Thyroid gland (tissue), 4 donors: Measurements from ENCODE around the gene MFGE8. TPM values are rescaled to one million over a fixed set of nuclear protein-coding genes. Genes with fewer than 3 reads are reported as not detected.

Experiments used
- DNase-seq, 2 donors: peaks; one replicate each; pipeline ENCODE4 v3.0.0-alpha.2; 2019
- H3K27ac ChIP-seq, 3 donors: fragments of 200-600 bp; sonication (generic); 1 replicate in 2 of 3; 2 replicates in 1 of 3; pipeline ENCODE4 v1.5.1; 2016 to 2019; ENCODE audit warnings: mild to moderate bottlenecking in 1 of 3, moderate library complexity in 1 of 3
- H3K27me3 ChIP-seq: fragments of 200-600 bp; sonication (generic); one replicate; pipeline ENCODE4 v1.5.1; 2019
- H3K36me3 ChIP-seq, 2 donors: fragments of 200-600 bp; sonication (generic); one replicate each; pipeline ENCODE4 v1.5.1; 2016 to 2019
- H3K4me1 ChIP-seq, 2 donors: fragments of 200-600 bp; sonication (generic); one replicate each; pipeline ENCODE4 v1.5.1; 2017 to 2019
- H3K4me3 ChIP-seq, 3 donors: fragments of 200-600 bp; sonication (generic); replicated peaks in 1 of 3; 1 replicate in 2 of 3; 2 replicates in 1 of 3; pipeline ENCODE4 v1.5.1; 2016; ENCODE audit warnings: mild to moderate bottlenecking in 1 of 3
- H3K9me3 ChIP-seq: fragments of 200-600 bp; sonication (generic); one replicate; pipeline ENCODE4 v1.5.1; 2017
- POLR2A ChIP-seq, 2 donors: fragments of 450-650 bp; IDR thresholded peaks; one replicate each; pipeline ENCODE4 v1.6.1; 2017; ENCODE audit warnings: antibody characterized with exemption in 2 of 2, mild to moderate bottlenecking in 2 of 2, moderate library complexity in 1 of 2
- WGBS, 2 donors: methylation state at CpG; one replicate each; pipeline ENCODE4 v1.1.5; 2017; 5-methylcytosine and 5-hydroxymethylcytosine counted together
- intact Hi-C: fragments of 100-400 bp; cut with DNase I; formaldehyde crosslinking; loops from one replicate; pipeline ENCODE4 v1.15.1; 2023
- total RNA-seq, 4 donors: library from RNA; depleted of rRNA; stranded (reverse); fragments of >200 nt; gene quantifications; one replicate each; pipeline ENCODE4 v1.2.3, GENCODE V29; 2016
- TF ChIP-seq, protein P1 (sequence below), 6 experiments: fragments of 200-600 bp in 3 of 6; fragments of 450-650 bp in 3 of 6; sonication (generic) in 3 of 6; IDR thresholded peaks; one replicate each; pipeline ENCODE4 v1.5.1; 2016 to 2019; ENCODE audit warnings: antibody characterized with exemption in 6 of 6, mild to moderate bottlenecking in 2 of 6, inconsistent platforms in 1 of 6, moderate library complexity in 1 of 6

MFGE8 gene
- total RNA-seq, 4 donors from 2014 or later, result 94.8 to 161 (median 101) TPM

DNA sequence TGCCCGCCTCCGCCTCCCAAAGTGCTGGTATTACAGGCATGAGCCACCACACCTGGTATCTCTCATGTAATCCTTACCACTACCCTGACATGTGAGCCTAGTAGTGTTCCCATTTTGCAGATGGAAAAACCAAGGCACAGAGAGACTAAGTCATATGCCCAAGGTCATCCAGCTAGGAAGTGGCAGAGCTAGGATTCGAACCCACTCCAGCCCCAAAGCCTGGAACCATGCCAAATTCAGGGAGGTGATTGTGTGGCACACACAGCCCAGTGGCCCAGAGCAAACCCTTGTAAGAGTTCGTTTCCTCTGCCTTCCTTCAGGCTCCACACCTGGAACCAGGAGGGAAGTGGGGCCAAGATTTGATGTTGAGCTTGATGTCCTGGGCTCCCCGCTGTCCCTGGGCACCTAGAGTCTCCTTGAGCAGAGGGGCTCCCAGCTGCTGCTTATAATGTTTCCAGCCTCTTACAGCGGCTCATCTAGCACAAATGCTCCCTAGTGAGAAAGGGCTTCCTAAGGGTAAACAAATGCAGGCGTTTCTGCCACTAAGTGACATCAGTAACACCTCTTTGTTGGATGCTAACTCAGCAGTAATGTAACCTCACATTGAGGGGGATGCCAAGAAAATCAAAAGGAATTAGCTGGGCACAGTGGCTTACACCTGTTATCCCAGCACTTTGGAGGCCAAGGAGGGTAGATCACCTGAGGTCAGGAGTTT lies 21.5 kb downstream of the MFGE8 start:
- Histone ChIP-seq H3K27ac (no peak overlapping the region), H3K27me3 (no peaks in the 10 kb centered on the region), H3K36me3 (no peaks in the 10 kb centered on the region), H3K9me3 (no peaks in the 10 kb centered on the region), H3K4me3 (no peak overlapping the region), H3K4me1 (peaks cover 8 to 22% of the 10 kb centered on the region in 2 donors)
- TF ChIP-seq, protein P1, sequence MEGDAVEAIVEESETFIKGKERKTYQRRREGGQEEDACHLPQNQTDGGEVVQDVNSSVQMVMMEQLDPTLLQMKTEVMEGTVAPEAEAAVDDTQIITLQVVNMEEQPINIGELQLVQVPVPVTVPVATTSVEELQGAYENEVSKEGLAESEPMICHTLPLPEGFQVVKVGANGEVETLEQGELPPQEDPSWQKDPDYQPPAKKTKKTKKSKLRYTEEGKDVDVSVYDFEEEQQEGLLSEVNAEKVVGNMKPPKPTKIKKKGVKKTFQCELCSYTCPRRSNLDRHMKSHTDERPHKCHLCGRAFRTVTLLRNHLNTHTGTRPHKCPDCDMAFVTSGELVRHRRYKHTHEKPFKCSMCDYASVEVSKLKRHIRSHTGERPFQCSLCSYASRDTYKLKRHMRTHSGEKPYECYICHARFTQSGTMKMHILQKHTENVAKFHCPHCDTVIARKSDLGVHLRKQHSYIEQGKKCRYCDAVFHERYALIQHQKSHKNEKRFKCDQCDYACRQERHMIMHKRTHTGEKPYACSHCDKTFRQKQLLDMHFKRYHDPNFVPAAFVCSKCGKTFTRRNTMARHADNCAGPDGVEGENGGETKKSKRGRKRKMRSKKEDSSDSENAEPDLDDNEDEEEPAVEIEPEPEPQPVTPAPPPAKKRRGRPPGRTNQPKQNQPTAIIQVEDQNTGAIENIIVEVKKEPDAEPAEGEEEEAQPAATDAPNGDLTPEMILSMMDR (IDR thresholded peaks at IDR 0.05), result no peak
- no peak for TF ChIP-seq POLR2A (IDR thresholded peaks at IDR 0.05)
- 69 to 81% methylated on average over 5 to 7 of the region's 7 CpGs for WGBS, 2 donors
- intact Hi-C loops, result loop anchor here (10.0 kb wide), 2 partner anchors 267 to 353 kb away; partner anchors contain the start of genes AEN and FANCI
- no peak for DNase-seq

DNA sequence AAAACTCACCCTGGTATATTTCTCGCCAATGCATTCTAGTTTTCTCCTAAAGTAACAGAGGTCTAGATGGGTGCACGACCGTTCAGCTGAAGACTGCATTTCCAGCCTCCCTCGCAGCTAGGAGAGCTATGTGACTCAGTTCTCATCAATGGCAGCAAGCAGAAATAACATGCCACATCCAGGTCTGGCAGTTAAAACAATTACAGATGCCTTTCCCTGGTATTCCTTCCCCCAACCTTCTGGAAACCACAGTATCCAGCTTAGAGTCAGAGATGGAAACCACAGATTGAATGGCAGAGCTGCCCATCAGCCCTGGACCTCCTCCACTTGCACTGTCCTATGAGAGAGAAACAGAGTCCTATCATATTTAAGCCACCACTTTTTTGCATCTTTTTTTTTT lies 22.7 kb downstream of the MFGE8 start:
- intact Hi-C loops, result loop anchor here (10.0 kb wide), 2 partner anchors 266 to 354 kb away; partner anchors contain the start of genes AEN and FANCI

DNA sequence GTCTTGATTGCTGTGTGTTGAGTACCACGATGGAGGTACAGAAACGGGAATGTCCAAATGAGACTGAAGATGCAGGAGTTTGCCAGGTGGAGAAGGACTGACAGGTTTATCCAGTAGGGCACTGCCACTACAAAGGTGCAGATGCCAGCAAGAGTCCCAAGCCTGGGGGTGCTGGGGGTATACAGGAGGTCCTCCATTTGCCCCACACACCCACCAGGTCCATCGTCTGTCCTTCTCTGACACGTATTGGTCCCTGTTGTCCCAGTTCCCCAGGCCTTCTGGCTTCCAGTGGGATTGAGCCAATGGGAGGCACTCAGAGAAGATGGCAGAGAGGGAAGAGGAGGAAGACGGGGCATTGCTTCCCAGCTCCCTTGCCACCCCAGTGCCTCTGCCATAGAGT lies 24.5 kb downstream of the MFGE8 start:
- no peak for DNase-seq
- TF ChIP-seq, protein P1 (IDR thresholded peaks at IDR 0.05), result no peak
- TF ChIP-seq POLR2A (IDR thresholded peaks at IDR 0.05), result no peak
- Histone ChIP-seq H3K4me3 (no peak overlapping the region), H3K9me3 (no peaks in the 10 kb centered on the region), H3K27ac (no peak overlapping the region), H3K4me1 (no peaks in the 10 kb centered on the region), H3K27me3 (no peaks in the 10 kb centered on the region), H3K36me3 (no peaks in the 10 kb centered on the region)
- intact Hi-C loops, result no loop called here
- 91 to 95% methylated on average over 5 of the region's 5 CpGs for WGBS, 2 donors

More for the DNA sequence above, 22.7 kb downstream of the MFGE8 start:
- Histone ChIP-seq H3K9me3 (no peaks in the 10 kb centered on the region), H3K27me3 (no peaks in the 10 kb centered on the region), H3K27ac (no peak overlapping the region), H3K4me3 (no peak overlapping the region), H3K4me1 (peaks cover 8 to 15% of the 10 kb centered on the region in 2 donors), H3K36me3 (no peaks in the 10 kb centered on the region)
- no peak for TF ChIP-seq POLR2A (IDR thresholded peaks at IDR 0.05)
- TF ChIP-seq, protein P1 (IDR thresholded peaks at IDR 0.05), result no peak
- 80 to 85% methylated on average over 4 of the region's 4 CpGs for WGBS, 2 donors
- no peak for DNase-seq

DNA sequence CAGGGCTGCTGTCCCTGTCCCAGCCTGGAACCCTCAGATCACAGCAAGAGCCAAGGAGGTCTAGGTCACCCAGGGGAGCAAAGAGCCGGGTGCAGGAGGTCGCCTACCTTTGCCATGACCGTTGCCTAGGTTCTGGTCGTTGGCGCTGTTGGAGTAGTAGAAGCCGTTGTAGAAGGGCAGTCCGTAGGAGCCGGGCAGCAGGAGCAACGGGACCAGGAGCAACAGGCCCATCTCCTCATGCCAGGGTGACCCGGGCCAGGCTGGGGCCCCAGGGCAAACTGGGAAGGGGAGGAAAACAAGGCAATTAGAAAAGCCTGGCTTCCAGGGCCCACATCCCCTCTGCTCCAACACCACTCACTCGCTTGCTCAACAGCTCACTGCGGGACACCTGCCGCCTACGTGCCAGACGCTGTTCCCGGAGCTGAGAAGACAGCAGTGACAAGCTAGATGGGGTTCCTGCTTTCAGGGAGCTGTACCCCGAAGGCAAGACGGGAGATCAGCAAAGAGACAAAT lies 26.1 kb downstream of the MFGE8 start:
- no peak for DNase-seq
- intact Hi-C loops, result no loop called here
- Histone ChIP-seq H3K9me3 (no peaks in the 10 kb centered on the region), H3K27me3 (no peaks in the 10 kb centered on the region), H3K4me3 (no peak overlapping the region), H3K4me1 (no peaks in the 10 kb centered on the region), H3K36me3 (no peaks in the 10 kb centered on the region), H3K27ac (no peak overlapping the region)
- TF ChIP-seq, protein P1 (IDR thresholded peaks at IDR 0.05), result no peak
- no peak for TF ChIP-seq POLR2A (IDR thresholded peaks at IDR 0.05)
- WGBS, 2 donors, result 78 to 93% methylated on average over 16 to 18 of the region's 18 CpGs

DNA sequence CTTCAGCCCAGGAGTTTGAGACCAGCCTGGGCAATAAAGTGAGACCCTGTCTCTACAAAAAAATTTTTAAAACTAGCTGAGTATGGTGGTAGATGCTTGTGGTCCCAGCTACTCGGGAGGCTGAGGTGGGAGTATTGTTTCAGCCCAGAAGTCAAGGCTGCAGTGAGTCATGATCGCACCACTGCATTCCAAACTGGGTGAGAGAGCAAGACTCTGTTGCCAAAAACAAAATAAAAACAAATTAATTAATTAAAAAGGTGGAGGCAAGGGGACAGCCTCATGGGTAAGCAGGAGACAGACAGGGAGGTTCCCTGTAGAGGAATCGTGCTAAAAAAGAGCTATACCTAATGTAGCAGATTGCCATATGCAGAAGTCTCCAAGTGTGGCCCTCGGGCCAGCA lies 30.4 kb downstream of the MFGE8 start:
- Histone ChIP-seq H3K9me3 (no peaks in the 10 kb centered on the region), H3K36me3 (no peaks in the 10 kb centered on the region), H3K27ac (no peak overlapping the region), H3K4me3 (no peak overlapping the region), H3K27me3 (no peaks in the 10 kb centered on the region), H3K4me1 (no peaks in the 10 kb centered on the region)
- intact Hi-C loops, result no loop called here
- DNase-seq, result no peak
- 70 to 89% methylated on average over 4 of the region's 4 CpGs for WGBS, 2 donors
- TF ChIP-seq, protein P1 (IDR thresholded peaks at IDR 0.05), result no peak
- no peak for TF ChIP-seq POLR2A (IDR thresholded peaks at IDR 0.05)
